K562 (cell line): Measurements from ENCODE around the gene KRTAP3-2. TPM values are rescaled to one million over a fixed set of nuclear protein-coding genes. Genes with fewer than 3 reads are reported as not detected.

Experiments
- ATAC-seq: fragments of 200-7000 bp; cut with Tn5 transposase; 3 replicates; pipeline ENCODE4 v1.9.1; 2020; ENCODE audit warnings: moderate library complexity
- BruUV-seq: library from RNA; stranded (reverse); fragments of 400-500 nt; replicated peaks from 2 replicates; lab custom pipeline; 2021; lab: Mats Ljungman, UMichigan
- CTCF ChIA-PET: fragments of 300-600 bp; formaldehyde crosslinking; extraction: SDS; loops from one replicate; lab custom pipeline; 2021; ENCODE audit warnings: low intra/inter-chr PET ratio; lab: Yijun Ruan, JAX
- POLR2A ChIA-PET: fragments of 300-600, 350-650 bp; sonication (Branson Sonifier 250); formaldehyde crosslinking; extraction: SDS; loops from one replicate; lab custom pipeline; 2021; ENCODE audit warnings: antibody characterized with exemption, inconsistent platforms; lab: Yijun Ruan, JAX
- DNase-seq, 4 experiments: peaks; one replicate each; pipeline versions ENCODE4 v3.0.0 to v3.0.0-alpha.2; 2011 to 2018; ENCODE audit warnings: low spot score in 3 of 4, mixed read lengths in 3 of 4; ENCODE audit errors: extremely low read depth in 1 of 4
- FAIRE-seq: peaks from 2 replicates; lab custom pipeline; 2011; peaks lifted over from hg19 to GRCh38; lab: Jason Lieb, UNC
- H2AFZ ChIP-seq: 2 replicates; pipeline ENCODE4 v1.6.0; 2011; ENCODE audit warnings: low read depth, low read length, control low read depth, inconsistent platforms
- H3K27ac ChIP-seq: fragments of 200-600 bp; 3 replicates; pipeline ENCODE4 v1.8.0; 2011; ENCODE audit warnings: low read depth, mild to moderate bottlenecking, control low read depth, inconsistent platforms, low read length, moderate library complexity, mixed read lengths; ENCODE audit errors: extremely low read depth
- H3K27me3 ChIP-seq, 2 experiments: fragments of 300-600 bp in 1 of 2; 2 replicates in 1 of 2; 3 replicates in 1 of 2; pipeline versions ENCODE4 v1.6.0 to v1.8.0; 2011; ENCODE audit warnings: inconsistent platforms in 2 of 2, low read length in 2 of 2, mild to moderate bottlenecking in 1 of 2, mixed read lengths in 1 of 2, moderate library complexity in 1 of 2; ENCODE audit not compliant: control insufficient read depth in 2 of 2, insufficient read depth in 2 of 2
- H3K36me3 ChIP-seq: fragments of 300-600 bp; 3 replicates; pipeline ENCODE4 v1.8.0; 2011; ENCODE audit warnings: mild to moderate bottlenecking, low read length, inconsistent platforms; ENCODE audit not compliant: control insufficient read depth, insufficient read depth
- H3K4me1 ChIP-seq, 2 experiments: fragments of 200-600 bp in 1 of 2; replicated peaks in 1 of 2; 2 replicates in 1 of 2; 3 replicates in 1 of 2; pipeline versions ENCODE4 v1.5.1 to v1.8.0; 2011; ENCODE audit warnings: inconsistent platforms in 2 of 2, low read length in 2 of 2, mild to moderate bottlenecking in 1 of 2, mixed read lengths in 1 of 2, moderate library complexity in 1 of 2; ENCODE audit not compliant: control insufficient read depth in 2 of 2, insufficient read depth in 2 of 2
- H3K4me2 ChIP-seq: 2 replicates; pipeline ENCODE4 v1.6.1; 2011; ENCODE audit warnings: low read length, control low read depth, inconsistent platforms, mixed read lengths; ENCODE audit not compliant: insufficient read depth
- H3K4me3 ChIP-seq: fragments of 200-600 bp; sonication (generic), shearing (Covaris generic); 2 replicates; pipeline ENCODE4 v1.5.1; 2016; ENCODE audit warnings: control low read depth, inconsistent platforms
- H3K79me2 ChIP-seq: fragments of 200-600 bp; 3 replicates; pipeline ENCODE4 v1.8.0; 2011; ENCODE audit warnings: low read length, inconsistent platforms; ENCODE audit not compliant: control insufficient read depth, insufficient read depth
- H3K9ac ChIP-seq, 2 experiments: 2 replicates each; pipeline versions ENCODE4 v1.6.0 to v1.6.1; 2011; ENCODE audit warnings: low read depth in 2 of 2, low read length in 2 of 2, control low read depth in 1 of 2, inconsistent platforms in 1 of 2, mild to moderate bottlenecking in 1 of 2, mixed read lengths in 1 of 2; ENCODE audit not compliant: insufficient read depth in 1 of 2
- H3K9me1 ChIP-seq: one replicate; pipeline ENCODE4 v1.6.0; 2011; ENCODE audit warnings: inconsistent platforms, mild to moderate bottlenecking, low read length, moderate library complexity; ENCODE audit not compliant: control insufficient read depth, insufficient read depth
- H3K9me3 ChIP-seq: replicated peaks from 2 replicates; pipeline ENCODE4 v1.5.1; 2011; ENCODE audit warnings: low read depth, low read length, inconsistent platforms; ENCODE audit not compliant: control insufficient read depth, insufficient read depth
- H4K20me1 ChIP-seq: replicated peaks from 2 replicates; pipeline ENCODE4 v1.6.1; 2011; ENCODE audit warnings: low read length, inconsistent platforms, mixed read lengths; ENCODE audit not compliant: control insufficient read depth, insufficient read depth
- ASH1L ChIP-seq: fragments of 450-650 bp; IDR thresholded peaks from 2 replicates; pipeline ENCODE4 v1.6.1; 2018; ENCODE audit warnings: borderline replicate concordance, mild to moderate bottlenecking, low read depth; ENCODE audit not compliant: partially characterized antibody
- EP300 ChIP-seq: IDR thresholded peaks from 2 replicates; pipeline ENCODE4 v1.6.1; 2012; ENCODE audit warnings: low read length, improper control_type of control experiment
- GATA2 ChIP-seq: sonication (generic); formaldehyde crosslinking; IDR thresholded peaks from 2 replicates; pipeline ENCODE4 v1.4.0; 2020; ENCODE audit warnings: mild to moderate bottlenecking, missing genetic modification reagents
- JUN ChIP-seq, 2 experiments: sonication (generic) in 1 of 2; formaldehyde crosslinking in 1 of 2; IDR thresholded peaks; 2 replicates each; pipeline versions ENCODE4 v1.6.1 to v1.8.0; 2012 to 2022; ENCODE audit warnings: borderline replicate concordance in 2 of 2, mild to moderate bottlenecking in 2 of 2, improper control_type of control experiment in 1 of 2, low read depth in 1 of 2, low read length in 1 of 2, missing genetic modification reagents in 1 of 2
- KDM2B ChIP-seq: fragments of 250-450 bp; sonication (Bioruptor Pico); IDR thresholded peaks from 2 replicates; pipeline ENCODE4 v1.8.0; 2021; ENCODE audit warnings: mild to moderate bottlenecking, moderate library complexity
- MCM2 ChIP-seq: fragments of 450-650 bp; IDR thresholded peaks from 2 replicates; pipeline ENCODE4 v1.6.1; 2017; ENCODE audit warnings: low read depth, mild to moderate bottlenecking
- PRPF4 ChIP-seq: fragments of 200-400 bp; formaldehyde crosslinking; IDR thresholded peaks from one replicate; pipeline ENCODE4 v1.6.1; 2017; ENCODE audit warnings: low read length, low read depth, mild to moderate bottlenecking; ENCODE audit not compliant: insufficient read depth, poor library complexity, severe bottlenecking
- RBM34 ChIP-seq: fragments of 200-400 bp; formaldehyde crosslinking; IDR thresholded peaks from 2 replicates; pipeline ENCODE4 v1.6.1; 2018; ENCODE audit warnings: low read length, borderline replicate concordance; ENCODE audit not compliant: insufficient read depth
- SMARCB1 ChIP-seq: IDR thresholded peaks from 2 replicates; pipeline ENCODE4 v1.6.1; 2011; ENCODE audit warnings: improper control_type of control experiment, low read depth; ENCODE audit not compliant: insufficient read length
- TAL1 ChIP-seq: fragments of 450-650 bp; IDR thresholded peaks from 2 replicates; pipeline ENCODE4 v1.6.1; 2016; ENCODE audit warnings: mild to moderate bottlenecking
- YY1 ChIP-seq, 3 experiments: IDR thresholded peaks; 2 replicates each; pipeline ENCODE4 v1.6.1; 2011; ENCODE audit warnings: low read length in 2 of 3, mild to moderate bottlenecking in 2 of 3, moderate library complexity in 2 of 3, borderline replicate concordance in 1 of 3, control low read depth in 1 of 3, low read depth in 1 of 3; ENCODE audit not compliant: insufficient read depth in 3 of 3, insufficient replicate concordance in 2 of 3, control insufficient read depth in 1 of 3, insufficient read length in 1 of 3; ENCODE audit errors: extremely low read depth in 1 of 3
- ZFPM2 ChIP-seq: fragments of 250-450 bp; sonication (Bioruptor Pico); IDR thresholded peaks from 2 replicates; pipeline ENCODE4 v1.5.1; 2022; ENCODE audit warnings: mild to moderate bottlenecking
- ZNF12 ChIP-seq: sonication (generic); formaldehyde crosslinking; IDR thresholded peaks from 2 replicates; pipeline ENCODE4 v1.4.0; 2020; ENCODE audit warnings: mild to moderate bottlenecking, missing genetic modification reagents
- ZNF79 ChIP-seq: fragments of 250-450 bp; sonication (Bioruptor Pico); IDR thresholded peaks from 2 replicates; pipeline ENCODE4 v1.4.0; 2020; ENCODE audit warnings: low read depth, mild to moderate bottlenecking, moderate library complexity
- WGBS: fragments of 100-300 bp; shearing (Covaris generic); methylation state at CpG from one replicate; pipeline ENCODE4 v1.1.6; 2016; ENCODE audit warnings: low coverage, mixed read lengths; ENCODE audit not compliant: insufficient coverage; ENCODE audit errors: missing lambda C conversion rate; 5-methylcytosine and 5-hydroxymethylcytosine counted together
- in situ Hi-C: fragments of 300-500 bp; cut with MboI; formaldehyde crosslinking; loops from 4 replicates; pipeline ENCODE4 v1.15.0; 2018; ENCODE audit warnings: inconsistent platforms, mixed read lengths
- intact Hi-C: fragments of 100-400 bp; cut with micrococcal nuclease; formaldehyde crosslinking; loops from 2 replicates; pipeline ENCODE4 v1.14.2; 2022
- polyA plus RNA-seq, 8 experiments: library from polyadenylated mRNA; depleted of rRNA in 4 of 8; stranded (reverse) in 5 of 8; unstranded in 3 of 8; fragments of >200 nt; fragmentation: Nextera tagmentation in 2 of 8; fragmentation: Illumina TruSeq in 1 of 8; extraction: Ambion mirVana in 2 of 8; extraction: Trizol in 1 of 8; gene quantifications; 2 replicates each; pipeline versions ENCODE4 v1.2.1 to v1.2.3, GENCODE V29; 2011 to 2014; ENCODE audit warnings: inconsistent platforms in 1 of 8, missing spikeins in 1 of 8
- total RNA-seq, 7 experiments: library from RNA; depleted of rRNA in 6 of 7; stranded (reverse); fragments of >200 nt in 6 of 7; fragmentation: Illumina TruSeq in 2 of 7; extraction: Trizol in 2 of 7; gene quantifications; 2 replicates each; pipeline versions ENCODE4 v1.2.1 to v1.2.3, GENCODE V29; 2011 to 2021; ENCODE audit warnings: low replicate concordance in 1 of 7
- TF ChIP-seq, protein P1 (sequence below): sonication (generic); formaldehyde crosslinking; IDR thresholded peaks from 2 replicates; pipeline ENCODE4 v1.4.0; 2020; ENCODE audit warnings: mild to moderate bottlenecking, missing genetic modification reagents
- TF ChIP-seq, protein P2 (sequence below), 3 experiments: fragments of 200-800 bp in 1 of 3; sonication (Bioruptor generic) in 1 of 3; sonication (generic) in 1 of 3; formaldehyde crosslinking in 1 of 3; IDR thresholded peaks; 2 replicates each; pipeline versions ENCODE4 v1.6.1 to v1.8.0; 2016 to 2022; ENCODE audit warnings: mild to moderate bottlenecking in 2 of 3, missing compliant biosample characterization in 2 of 3, missing genetic modification characterization in 2 of 3, missing genetic modification reagents in 1 of 3

Gene KRTAP3-2
- total and polyA plus RNA-seq, 9 of the 15 experiments (the other 6 are each of a cell fraction or from before 2014, with no cell fraction given): not detected

DNA sequence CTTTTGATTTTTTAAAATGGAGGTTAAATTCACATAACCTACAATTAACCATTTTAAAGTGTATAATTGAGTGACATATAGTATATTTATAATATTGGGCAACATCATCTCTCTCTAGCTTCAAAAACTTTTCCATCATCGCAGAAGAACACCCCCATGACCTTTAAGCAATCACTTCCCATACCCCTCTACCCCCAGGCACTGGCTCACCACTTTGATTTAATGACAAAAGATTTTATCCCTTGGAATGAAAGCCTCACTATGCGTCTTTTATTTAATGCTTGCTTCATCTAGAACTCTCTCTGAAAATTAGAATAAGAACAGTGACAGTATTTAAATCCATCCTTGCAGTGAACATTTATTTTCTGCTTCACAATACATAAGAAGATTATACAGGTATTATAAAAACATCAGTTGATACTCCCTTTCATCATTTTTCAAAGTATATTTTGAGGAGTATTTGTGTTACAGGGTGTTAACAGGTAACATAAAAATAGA is 38.2 kb upstream of the KRTAP3-2 start:
- H3K4me3 ChIP-seq: no peak overlapping the region
- 3% methylated on average over 2 of the region's 2 CpGs for WGBS
- no peak overlapping the region for H2AFZ ChIP-seq
- H3K9me3 ChIP-seq: no peaks in the 10 kb centered on the region; the same call in 1 of the 2 replicates
- H3K9me1 ChIP-seq: no peaks in the 10 kb centered on the region
- in situ Hi-C loops: no loop called here
- BruUV-seq: no TSS peak
- H3K4me2 ChIP-seq: no peak overlapping the region
- H3K9ac ChIP-seq: no peak overlapping the region
- H3K27me3 ChIP-seq: peaks cover 0 to 6% of the 10 kb centered on the region in 2 experiments; a peak in 1 of 5 replicates
- H3K79me2 ChIP-seq: no peaks in the 10 kb centered on the region
- no peak for FAIRE-seq
- no peaks in the 10 kb centered on the region for H3K4me1 ChIP-seq
- ChIA-PET CTCF (no interaction called here), POLR2A (interaction anchor here (0.9 to 1.5 kb wide), 2 partner anchors 9 to 34 kb away, joined by 3 read pairs; no protein-coding TSS in a partner anchor)
- no peak for ATAC-seq
- no peaks in the 10 kb centered on the region for H4K20me1 ChIP-seq
- H3K36me3 ChIP-seq: no peaks in the 10 kb centered on the region
- DNase-seq: no peak
- intact Hi-C loops: no loop called here
- no peak overlapping the region for H3K27ac ChIP-seq
- TF ChIP-seq KDM2B (CRISPR knock-in tag) (no peak), JUN (IDR thresholded peaks at IDR 0.05; ENCODE audit: borderline replicate concordance, low read depth, low read length) (no peak), JUN (CRISPR knock-in tag; IDR thresholded peaks at IDR 0.05; ENCODE audit: borderline replicate concordance) (no peak), ZNF79 (no peak), ZFPM2 (CRISPR knock-in tag) (no peak), YY1 (IDR thresholded peaks at IDR 0.05; ENCODE audit: borderline replicate concordance in 1 of 3, control insufficient read depth in 1 of 3, extremely low read depth in 1 of 3, insufficient read depth in 3 of 3, insufficient read length in 1 of 3, insufficient replicate concordance in 2 of 3, low read depth in 1 of 3, low read length in 2 of 3) (no peak), TAL1 (no peak), MCM2 (no peak), RBM34 (no peak), SMARCB1 (no peak), ZNF12 (CRISPR knock-in tag) (no peak), EP300 (no peak), PRPF4 (no peak), ASH1L (no peak), GATA2 (CRISPR knock-in tag) (no peak)
- TF ChIP-seq, protein P1, sequence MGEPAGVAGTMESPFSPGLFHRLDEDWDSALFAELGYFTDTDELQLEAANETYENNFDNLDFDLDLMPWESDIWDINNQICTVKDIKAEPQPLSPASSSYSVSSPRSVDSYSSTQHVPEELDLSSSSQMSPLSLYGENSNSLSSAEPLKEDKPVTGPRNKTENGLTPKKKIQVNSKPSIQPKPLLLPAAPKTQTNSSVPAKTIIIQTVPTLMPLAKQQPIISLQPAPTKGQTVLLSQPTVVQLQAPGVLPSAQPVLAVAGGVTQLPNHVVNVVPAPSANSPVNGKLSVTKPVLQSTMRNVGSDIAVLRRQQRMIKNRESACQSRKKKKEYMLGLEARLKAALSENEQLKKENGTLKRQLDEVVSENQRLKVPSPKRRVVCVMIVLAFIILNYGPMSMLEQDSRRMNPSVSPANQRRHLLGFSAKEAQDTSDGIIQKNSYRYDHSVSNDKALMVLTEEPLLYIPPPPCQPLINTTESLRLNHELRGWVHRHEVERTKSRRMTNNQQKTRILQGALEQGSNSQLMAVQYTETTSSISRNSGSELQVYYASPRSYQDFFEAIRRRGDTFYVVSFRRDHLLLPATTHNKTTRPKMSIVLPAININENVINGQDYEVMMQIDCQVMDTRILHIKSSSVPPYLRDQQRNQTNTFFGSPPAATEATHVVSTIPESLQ (CRISPR knock-in tag): no peak
- TF ChIP-seq, protein P2, sequence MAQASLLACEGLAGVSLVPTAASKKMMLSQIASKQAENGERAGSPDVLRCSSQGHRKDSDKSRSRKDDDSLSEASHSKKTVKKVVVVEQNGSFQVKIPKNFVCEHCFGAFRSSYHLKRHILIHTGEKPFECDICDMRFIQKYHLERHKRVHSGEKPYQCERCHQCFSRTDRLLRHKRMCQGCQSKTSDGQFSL (CRISPR knock-in tag; IDR thresholded peaks at IDR 0.05): no peak
- TF ChIP-seq, protein P2 (tag; IDR thresholded peaks at IDR 0.05): no peak
